HG02642 (cell line): Measurements from ENCODE around the gene ZNF280A.

Experiments used
- ATAC-seq: cut with Tn5 transposase; IDR thresholded peaks from one replicate; pipeline ENCODE4 v1.9.1; 2021; ENCODE audit warnings: mild to moderate bottlenecking; ENCODE audit not compliant: unreplicated experiment, poor library complexity

ZNF280A gene

DNA sequence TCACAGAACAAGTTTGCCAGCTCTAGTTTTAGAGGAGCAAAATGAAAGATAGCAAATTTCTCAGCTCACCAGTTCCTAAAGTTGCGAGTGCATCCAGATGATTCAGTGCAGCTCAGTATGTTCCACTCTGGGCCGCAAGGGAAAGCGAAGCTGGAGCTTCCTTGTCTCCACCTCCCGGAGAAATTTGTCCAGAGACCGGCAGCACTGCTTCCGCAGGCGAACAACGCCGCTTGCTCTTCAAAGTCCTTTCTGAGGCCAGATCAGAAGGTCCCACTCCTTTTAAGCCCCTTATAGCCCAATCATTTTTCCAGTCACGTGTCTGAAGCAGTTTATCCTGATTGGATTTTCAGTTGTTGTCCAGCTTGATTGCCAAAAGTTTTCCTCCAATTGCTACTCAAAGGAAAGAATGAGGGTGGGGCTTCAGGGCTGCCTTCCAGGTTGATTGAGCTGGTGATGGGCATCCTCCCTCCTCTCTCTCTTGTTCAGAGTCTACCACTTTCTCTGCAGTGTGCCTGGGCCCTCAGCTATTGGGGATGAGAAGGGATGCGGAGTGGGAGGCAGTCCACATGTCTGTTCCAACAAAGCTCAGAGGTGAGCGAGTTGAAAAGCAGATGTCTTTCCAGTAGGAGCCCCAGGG lies at the start of gene ZNF280A:
Gene ZNF280A, minus strand, starts transcription at position 251 of the 637 bp plus-strand sequence. CDS start 4,640 bp downstream, outside the sequence.
- ATAC-seq, result no peak

GRCh38 chr22:22569218-22569617 lies 49.1 kb upstream of the ZNF280A start:
- no peak for ATAC-seq

- no peak for ATAC-seq
Measured at GRCh38 chr22:22565981-22566380, 45.9 kb upstream of the ZNF280A start.

DNA sequence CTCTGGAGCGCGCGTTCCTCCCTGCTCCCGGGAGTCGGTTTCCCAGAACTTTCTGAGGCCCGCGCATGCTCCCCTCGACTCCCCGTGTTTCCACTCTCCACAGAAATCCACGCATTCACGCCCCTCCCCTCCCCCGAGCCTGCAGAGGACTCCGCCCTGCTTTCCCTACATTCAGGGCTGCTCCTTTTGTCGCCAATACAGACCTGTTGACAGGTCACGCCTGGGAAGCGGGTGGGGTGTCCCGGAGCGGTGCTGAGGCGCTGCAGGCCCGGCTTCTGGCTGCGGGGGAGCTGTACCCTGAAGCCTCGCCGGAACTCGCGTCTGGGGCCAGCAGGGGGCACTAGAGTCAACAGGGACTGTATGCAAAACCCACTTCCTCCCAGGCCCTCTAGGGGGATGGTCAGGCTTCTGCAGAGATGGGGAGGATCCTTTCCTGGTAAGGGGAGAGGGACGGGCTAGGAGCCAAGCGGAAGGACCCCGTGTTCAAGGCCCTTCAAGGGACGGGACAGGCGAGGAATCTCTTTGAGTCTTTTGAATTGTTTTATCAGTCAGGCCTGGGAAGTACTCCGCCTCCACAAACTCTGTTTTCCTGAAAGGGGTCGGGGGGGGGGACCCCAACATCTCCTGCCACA lies 39.0 kb upstream of the ZNF280A start, which contains the start of gene PRAME:
Gene PRAME, minus strand, starts transcription at position 294 of the 632 bp plus-strand sequence. CDS start 2,433 bp downstream, outside the sequence.
- ATAC-seq, result peak; percentile 48

DNA sequence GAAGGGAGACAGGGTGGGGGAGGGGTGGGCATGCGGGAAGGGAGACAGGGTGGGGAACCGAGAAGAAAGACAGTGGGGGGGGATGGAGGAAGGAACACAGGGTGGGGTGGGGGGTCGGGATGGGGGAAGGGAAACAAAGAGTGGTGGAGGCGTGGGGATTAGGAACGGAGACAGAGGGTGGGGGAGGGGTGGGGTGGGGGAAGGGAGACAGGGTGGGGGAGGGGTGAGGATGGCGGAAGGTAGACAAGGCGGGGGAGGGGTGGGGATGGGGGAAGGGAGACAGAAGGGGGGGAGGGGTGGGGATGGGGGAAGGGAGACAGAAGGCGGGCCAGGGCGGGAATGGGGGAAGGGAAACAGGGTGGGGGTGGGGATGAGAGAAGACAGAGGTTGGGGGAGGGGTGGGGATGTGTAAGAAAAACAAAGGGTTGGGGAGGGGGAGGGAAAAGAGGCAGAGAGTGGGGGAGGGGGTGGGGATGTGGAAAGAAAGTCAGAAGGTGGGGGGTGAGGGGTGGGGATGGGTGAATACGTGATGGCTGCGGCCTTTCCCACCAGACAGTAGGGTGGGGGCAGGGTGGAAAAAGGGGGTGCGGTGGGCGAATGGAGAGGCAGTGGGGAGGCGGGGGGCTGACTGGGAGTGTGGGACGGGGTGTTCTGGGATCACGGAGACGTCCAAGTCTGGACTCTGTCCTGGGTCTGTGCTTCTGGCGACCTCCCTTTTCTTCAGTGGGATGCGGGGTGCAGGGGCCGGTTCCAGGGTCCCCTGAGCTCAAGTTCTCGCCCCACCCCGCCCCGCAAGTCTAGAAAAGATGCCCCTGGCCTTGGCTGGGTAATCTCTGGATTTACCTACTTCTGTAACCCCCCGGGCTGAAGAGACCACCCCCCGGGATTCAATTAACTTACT lies 38.3 kb upstream of the ZNF280A start:
- ATAC-seq, result no peak

DNA sequence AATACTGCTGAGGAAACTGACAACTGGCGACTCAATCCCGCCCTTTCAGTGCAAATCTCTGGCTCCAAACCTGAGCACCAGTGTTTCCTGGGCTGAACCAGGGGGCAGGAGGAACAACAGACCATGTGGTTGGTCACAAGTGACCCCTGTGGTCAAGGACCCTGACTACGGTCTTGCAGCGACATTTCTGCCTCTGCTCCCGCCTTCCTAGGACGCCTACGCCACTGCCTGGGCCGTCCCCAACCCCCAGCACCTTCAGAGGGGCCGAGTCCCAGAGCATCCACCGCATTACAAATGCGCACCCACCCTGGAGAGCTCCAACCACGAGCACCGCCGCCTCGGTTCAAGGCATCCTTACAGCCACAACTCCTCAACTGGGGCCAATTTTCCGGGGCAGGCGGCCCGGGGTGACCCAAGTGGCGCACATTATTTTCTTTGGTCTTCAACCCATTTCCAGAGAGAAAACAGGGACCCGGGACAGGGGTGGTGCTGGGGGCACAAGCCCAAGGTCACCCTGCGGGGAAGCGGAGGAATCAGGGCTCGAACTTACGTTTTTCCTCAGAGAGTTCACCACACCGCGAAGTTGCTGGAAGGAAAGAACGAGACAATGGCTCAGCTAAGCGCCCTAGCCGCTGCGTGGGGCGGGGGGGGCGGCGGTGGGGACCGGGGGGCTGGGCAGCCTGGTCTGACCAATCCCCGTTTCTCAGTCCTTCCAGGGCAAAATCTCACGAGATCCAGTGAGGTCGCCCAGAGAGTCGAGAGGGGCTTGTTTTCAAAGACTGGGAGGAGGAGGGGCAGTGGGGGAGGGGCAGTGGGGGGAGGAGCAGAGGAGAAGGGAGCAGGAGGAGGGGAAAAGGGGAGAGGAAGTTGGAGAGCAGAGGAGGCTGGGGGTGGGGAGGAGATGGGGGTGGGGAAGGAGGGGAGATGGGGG lies 37.2 kb upstream of the ZNF280A start:
- no peak for ATAC-seq

GRCh38 chr22:22556578-22556977 lies 36.5 kb upstream of the ZNF280A start:
- no peak for ATAC-seq

DNA sequence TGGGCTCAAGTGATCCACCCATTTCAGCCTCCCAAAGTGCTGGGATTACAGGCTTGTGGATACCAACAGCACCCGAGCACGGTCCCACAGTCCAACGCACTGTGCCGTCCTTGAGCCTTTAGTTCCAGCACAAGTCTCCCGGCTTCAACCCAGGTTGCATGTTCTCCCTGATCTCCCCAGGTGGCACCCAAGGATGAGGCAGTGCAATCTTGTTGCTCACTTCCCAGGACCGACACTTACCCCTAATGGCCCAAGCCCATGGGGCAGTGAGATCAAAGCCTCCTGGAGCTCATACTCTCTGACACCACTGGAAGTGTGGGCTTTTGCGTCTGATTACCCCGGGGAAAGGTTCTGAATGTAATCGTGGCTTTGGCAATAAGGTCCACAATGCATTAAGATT lies 35.5 kb upstream of the ZNF280A start:
- no peak for ATAC-seq

GRCh38 chr22:22554587-22555284 lies 34.7 kb upstream of the ZNF280A start:
- ATAC-seq, result no peak

DNA sequence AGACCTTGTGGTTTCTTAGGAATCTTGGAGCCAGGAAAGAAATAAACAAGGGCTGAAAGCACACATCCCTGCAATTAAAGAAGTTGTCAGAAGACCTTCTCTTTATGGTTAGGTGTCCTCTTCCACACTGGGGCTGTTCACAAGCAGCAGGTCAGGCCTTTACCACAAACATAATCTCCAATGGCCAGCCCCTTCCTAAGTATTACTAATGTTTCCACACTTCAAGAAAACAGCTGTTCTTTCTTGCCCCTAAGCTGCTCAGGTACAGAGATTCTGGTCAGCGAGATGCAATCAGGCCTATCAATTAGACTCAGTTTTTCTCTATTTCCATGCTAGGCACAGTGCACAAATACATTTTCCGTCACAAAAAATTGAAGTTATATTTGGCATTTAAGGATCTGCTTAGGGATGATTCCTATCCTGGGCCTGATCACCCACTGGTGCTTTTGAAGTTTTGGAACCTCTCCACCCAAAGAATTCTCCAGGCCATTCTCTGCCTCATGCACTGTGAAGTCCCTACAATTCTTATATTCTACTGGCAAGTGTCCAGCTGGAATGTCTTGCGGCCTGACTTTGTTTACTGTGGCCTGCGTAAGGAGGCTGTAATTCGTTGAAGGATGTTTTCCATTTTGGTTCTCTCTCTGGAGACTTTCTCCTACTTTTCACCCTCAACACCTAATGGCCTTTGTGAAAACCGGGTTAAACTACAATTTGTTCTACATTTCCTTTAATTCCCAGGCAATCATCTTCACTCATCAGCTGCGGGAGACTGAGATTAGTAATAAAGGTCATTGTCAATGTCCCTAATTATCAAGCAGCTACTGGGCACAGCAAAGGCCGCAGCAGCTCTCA lies 33.9 kb upstream of the ZNF280A start:
- no peak for ATAC-seq

- no peak for ATAC-seq
Measured at GRCh38 chr22:22553141-22553540, 33.1 kb upstream of the ZNF280A start.

DNA sequence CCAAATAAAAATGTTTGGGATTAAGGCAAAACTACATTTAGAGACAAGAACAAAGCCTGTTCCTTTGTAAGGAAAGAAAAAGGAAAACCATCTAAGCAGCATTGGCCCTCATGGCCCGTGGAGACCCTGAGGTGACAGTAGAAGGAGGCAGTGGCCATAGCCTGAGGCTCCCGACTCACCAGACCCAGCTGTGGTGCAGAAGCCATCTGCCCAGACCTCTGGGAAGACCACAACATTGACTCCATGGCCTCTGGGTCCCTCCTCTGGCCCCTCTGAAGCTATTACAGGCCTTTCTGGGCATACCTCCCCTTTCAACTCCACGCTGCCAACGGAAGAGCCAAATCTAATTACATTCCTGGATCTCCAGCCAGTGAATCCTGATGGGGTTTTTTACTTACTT lies 32.6 kb upstream of the ZNF280A start:
- ATAC-seq, result no peak

DNA sequence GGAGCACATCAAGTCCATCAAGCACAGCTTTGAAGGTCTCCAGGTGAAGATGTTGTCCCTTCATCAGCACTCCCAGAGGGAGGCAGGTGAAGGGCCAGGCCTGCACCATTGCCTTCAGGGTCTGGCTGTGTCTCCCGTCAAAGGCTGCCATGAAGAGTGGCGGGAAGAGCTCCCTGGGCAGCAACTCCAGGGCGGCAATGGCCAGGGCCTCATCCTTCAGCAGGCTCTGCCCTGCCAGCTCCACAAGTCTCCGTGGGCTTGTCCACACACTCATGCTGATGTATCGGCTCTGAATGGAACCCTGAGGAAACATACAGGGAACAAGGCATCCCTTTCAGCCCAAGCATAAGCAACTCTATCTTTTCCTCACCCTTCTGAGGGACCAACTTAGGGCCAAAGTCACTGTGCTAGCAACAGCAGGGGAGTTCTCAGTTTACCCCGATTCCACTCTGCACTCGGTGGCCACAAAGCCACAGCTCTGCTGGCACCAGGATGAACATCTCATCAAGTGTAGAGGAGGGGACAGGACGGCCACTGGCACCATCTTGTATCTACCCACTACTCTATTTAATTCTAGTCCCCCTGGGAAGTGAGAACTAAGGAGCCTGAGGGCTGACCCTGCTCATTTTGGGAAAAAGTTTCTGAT lies 30.8 kb upstream of the ZNF280A start:
- ATAC-seq, result no peak

GRCh38 chr22:22548910-22549309 lies 28.8 kb upstream of the ZNF280A start:
- no peak for ATAC-seq

DNA sequence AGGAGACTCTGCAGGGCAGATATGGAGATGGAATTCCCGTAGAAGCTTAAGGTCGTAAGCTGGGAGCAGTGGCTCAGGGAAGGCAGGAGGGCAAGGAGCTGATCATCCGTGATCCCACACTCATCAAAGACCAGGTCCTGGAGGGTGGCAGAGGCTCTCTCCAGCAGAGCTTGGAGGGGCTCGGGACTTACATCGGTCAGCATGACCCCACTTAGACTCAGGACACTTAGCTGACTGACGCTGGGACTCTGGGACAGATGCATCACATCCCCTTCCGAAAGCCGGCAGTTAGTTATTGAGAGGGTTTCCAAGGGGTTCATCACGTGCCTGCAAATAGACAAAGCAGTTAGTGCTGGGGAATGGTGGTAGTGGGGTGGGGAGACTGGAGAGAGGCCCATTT lies 28.2 kb upstream of the ZNF280A start:
- no peak for ATAC-seq

GRCh38 chr22:22547692-22548300 lies 27.7 kb upstream of the ZNF280A start:
- no peak for ATAC-seq

GRCh38 chr22:22547226-22547625 lies 27.2 kb upstream of the ZNF280A start:
- ATAC-seq, result no peak

DNA sequence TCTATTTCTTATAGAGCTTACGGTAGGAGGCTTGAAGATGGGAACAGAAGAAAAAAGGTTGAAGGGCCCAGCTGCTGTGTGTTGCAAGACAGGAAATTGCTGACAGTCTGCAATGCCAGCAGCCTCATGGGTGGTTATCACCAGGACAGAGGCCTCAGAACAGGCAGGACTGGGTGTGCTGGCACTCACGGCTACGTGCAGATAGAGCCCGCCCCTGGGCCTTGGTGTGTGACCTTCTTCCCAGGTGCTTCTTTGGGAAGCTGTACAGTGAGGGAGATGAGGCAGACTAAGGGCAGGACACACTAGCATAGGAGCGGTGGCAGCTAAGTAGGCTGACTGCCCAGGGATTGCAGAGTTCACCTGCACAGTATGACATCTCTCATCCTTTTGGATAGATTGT lies 26.4 kb upstream of the ZNF280A start:
- no peak for ATAC-seq
